NCI-H82 treated with DMSO at 0.1 percent for 48 hours (cell line): ENCODE data around the gene CASP9.
"Not testable (repeated sequence)": the region's sequence is repeated elsewhere in the genome, so short reads cannot be mapped to it uniquely, and the experiment has no call there.

Source experiments
- DNase-seq: peaks from one replicate; lab custom pipeline; 2025; ENCODE audit not compliant: unreplicated experiment; lab: John Stamatoyannopoulos, UW

CASP9 gene

DNA sequence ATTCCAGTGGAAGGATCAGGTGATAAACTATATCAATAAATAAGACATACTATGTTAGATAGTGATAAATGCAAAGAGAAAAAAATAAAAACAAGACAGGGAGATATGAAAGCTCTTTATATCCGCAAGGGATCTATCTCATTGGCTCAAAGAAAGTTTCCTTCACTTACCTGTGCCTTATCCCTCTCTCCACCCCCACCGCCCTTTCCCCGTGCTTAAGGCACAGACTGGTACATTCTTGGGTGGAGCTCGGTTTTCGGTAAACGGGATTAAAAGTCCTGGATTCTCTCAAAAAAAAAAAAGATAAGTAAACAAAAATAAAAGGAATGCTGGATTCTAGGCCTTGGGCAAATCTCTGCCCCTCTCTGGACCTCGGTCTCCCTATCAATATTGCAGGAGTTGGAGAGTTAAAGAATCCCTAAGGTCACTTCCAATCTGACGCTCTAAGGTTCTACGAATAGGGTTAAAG, 2.0 kb upstream of the CASP9 start:
- no peak for DNase-seq

DNA sequence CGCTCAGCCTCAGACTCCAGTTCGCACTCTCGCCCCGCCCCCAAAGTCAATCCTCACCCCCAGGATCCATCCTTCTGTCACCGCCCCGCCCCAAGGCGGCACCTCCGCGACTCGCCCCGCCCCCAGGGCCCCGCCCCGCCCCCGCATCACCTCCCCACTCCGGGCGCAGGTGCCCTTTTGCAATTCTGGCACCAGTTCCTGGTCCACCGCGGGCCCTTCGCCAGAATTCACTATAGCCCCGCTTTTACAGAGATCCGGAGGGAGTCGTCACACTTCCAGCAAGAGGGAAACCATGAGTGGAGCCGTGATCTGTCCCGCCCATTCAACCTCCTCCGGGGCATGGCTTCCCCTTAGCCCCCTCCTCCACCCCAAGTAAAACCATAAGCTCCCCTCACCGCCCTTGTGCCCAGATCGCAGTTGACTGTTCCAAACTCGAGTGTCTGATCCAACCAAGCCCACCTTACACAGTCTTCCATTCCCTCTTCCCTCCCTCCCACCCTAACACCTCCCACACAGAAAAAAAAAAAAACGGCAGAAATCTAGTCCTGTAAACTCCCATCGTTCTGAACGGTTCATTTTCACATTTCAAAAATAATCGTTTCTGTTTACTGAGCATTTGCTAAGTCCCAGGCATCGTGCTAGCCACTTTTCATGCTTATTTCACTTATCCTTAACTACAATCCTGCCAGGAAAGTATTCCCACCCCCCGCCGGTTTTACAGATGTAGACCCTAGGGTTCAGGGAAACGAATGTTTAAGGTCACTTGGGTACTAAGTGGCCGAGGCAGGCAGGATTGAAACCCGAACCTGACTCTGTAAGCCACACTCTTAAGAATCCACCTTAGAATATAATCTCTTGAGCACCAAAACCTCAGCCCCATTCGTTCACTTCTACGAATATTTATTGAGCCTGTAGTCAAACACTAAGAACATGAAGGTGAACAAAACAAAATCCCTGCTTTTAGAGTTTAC, 1.3 kb upstream of the CASP9 start:
- peak; percentile 70 for DNase-seq

DNA sequence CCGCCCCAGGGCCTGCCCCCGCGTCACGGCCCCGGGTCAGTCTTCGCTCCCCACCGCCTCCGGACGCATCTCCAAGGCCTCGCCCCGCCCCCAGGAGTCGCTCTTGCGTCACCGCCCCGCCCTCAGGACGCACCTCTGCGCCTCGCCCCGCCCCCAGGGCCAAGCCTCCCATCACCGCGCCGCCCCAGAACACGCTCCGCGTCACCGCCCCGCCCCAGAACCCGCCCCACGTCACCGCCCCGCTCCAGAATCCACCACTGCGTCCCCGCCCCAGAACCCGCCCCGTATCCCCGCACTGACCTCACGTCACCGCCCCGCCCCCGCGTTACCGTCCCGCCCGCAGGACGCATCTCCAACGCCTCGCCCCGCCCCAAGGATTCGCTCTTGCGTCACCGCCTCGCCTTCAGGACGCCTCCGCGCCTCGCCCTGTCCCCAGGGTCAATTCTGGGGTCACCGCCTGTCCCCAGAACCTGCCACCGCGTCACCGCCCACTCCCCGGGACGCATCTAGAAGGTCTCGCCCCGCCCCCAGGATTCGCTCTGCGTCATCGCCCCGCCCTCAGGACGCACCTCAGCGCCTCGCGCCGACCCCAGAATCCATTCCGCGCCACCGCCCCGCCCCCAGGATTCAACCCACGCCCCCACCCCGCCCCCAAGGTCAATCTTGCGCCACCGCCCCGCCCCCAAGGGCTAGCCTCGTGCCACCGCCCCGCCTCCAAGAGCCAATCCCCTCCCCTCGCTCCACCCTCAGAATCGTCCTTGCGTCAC, 451 bp upstream of the CASP9 start:
- DNase-seq = peak; percentile 97

DNA sequence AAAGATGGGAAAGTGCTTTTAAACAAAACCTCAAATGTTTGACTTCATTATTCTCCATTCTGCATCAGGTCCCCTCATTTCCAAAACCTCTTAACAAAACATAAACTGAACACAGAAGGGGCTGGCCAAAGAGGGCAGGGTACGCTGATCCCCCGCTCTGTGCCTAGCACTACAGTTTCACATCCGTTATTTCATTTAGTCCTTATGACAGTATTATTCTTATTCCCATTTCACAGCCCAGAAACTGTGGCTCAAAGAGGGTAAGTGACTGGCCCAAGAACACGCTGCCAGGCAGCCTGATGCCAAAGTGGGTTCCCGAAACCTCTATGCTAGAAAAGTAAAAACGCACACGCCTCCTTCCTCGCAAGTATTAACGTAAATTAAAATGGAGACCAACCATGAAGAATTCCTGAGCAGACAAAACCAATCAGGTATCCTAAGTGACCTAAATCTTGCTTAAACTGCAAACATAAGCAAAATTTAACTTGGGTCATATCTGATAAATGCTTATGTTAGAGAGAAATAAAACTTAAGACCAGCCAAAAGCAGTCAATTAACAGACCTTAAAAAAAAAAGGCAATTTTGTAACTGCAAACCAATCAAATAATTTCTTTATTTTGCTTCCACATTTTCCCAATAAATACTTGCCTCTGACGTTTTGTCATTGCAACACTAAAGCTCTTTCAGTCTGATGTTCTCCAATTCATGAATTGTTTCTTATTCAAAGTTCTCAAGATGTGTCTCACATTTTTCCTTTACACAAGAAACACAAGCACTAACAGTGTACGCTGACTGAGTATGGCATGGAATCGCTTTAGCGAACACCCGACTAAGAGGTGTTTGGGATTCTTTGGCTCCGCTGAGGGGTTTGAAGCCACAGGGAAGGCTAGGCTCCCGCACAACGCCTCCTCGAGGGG, 653 bp downstream of the CASP9 start:
- DNase-seq = no peak

DNA sequence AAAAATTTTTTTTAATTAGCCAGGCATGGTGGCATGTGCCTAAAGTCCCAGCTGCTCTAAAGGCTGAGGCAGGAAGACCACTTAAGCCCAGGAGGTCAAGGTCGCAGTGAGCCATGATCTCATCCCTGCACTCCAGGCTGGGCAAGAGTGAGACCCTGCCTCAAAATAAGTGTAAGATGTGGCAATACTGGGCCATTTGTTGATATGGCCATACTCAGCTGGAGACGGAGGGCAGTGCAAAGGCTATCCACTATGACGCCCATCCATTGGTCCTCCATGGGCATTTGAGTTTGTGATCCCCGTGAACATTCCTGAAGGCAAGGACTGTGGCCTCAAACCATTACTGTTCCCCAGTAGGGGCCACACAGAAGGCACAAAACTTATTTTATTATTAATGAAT, 1.5 kb downstream of the CASP9 start:
- DNase-seq = no peak

DNA sequence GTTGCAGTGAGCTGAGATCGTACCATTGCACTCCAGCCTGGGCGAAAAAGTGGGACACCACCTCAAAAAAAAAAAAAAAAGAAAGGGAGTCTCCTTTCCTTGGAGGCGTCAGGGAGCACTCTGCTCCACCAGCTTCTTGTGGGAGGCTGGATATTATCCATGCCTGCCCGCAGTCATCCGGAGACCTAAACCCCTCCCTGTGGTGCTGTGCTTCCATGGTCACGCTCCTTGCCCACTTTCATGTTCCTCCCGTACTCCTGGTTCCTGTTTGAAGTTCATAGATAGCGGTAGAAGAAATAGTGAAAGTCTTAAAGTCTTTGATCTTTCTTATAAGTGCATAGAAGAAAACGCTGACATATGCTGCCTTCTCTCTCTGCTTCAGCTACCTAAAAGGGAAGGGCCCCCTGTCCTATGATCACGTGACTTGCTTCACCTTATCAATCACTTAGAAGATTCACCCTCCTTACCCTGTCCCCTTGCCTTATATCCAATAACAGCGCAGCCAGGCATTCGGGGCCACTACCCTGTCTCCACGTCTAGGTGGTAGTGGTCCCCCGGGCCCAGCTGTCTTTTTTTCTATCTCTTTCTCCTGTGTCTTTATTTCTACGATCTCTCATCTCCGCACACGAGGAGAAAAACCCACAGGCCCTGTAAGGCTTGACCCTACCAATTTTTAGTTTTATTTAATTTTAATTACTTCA, 2.7 kb downstream of the CASP9 start:
- not testable (repeated sequence) for DNase-seq

DNA sequence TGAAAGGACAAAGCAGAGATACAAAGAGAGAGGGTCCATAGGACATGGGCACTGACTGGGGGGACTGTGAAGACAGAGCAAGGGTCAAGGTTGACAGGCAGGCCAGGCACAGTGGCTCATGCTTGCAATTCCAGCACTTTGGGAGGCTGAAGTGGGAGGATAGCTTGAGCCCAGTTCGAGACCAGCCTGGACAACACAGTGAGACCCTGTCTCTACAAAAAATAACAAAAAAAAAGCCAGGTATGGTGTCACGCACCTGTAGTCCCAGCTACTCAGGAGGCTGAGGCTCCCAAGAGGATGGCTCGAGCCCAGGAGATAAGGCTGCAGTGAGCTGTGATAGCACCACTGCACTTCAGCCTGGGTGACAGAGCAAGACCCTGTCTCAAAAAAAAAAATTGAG, 4.4 kb downstream of the CASP9 start:
- no peak for DNase-seq

DNA sequence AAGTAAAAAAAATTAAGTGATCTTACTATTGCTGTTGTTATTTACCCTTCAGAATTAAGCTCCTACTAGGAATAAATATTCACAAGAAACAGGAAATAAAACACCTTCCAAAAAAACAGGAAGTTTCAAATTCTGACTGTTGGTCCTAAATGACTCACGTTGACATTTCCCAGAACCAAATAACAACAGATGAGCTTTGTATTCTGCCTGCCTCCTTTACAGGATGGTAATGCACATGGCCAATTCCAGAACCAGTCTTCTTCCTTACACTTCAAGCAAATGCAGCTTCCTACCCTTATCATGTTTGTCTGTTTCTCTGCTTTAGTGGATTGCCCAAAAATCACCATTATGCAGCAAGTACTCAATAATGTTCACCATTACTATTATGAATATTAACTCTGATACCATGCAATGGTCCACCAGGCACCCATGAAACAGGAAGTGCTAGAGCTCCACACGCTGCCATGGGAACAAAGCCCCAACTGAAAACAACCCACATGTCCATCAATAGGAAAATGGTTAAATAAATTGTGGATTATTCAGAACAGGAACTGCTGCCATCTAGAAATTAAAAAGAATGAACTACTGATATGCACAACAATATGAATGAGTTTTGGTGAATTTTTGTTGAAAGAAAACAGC, 8.9 kb downstream of the CASP9 start:
- no peak for DNase-seq

DNA sequence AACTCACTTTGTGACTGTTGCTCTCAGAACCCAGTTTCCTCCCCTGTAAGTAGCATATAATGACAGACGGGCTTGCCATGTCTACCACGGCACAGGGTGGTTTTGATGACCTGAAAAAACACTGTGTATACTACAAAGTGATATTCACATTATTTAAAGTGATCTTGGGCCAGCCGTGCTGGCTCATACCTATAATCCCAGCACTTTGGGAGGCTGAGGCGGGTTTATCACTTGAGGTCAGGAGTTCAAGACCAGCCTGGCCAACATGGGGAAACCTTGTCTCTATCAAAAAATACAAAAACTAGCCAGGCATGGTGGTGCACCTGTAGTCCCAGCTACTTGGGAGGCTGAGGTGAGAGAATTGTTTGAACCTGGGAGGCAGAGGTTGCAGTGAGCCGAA, 9.5 kb downstream of the CASP9 start:
- not testable (repeated sequence) for DNase-seq

DNA sequence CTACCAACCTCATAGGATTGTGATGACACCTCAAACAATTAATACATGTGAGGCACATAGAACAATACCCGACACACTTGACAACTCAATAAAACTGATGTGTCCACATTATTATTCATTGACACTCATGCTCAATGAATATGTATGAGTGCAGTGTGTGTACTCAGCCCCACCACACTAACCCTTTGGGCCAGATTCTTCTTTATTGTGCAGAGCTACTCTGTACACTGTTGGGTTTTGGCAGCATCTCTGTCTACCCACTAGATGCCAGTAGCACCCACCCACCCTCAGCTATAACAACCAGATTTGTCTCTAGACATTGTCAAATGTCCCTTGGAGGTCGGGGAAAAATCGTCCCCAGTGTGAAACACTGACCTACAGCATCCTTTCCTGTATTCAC, 10.1 kb downstream of the CASP9 start:
- no peak for DNase-seq

DNA sequence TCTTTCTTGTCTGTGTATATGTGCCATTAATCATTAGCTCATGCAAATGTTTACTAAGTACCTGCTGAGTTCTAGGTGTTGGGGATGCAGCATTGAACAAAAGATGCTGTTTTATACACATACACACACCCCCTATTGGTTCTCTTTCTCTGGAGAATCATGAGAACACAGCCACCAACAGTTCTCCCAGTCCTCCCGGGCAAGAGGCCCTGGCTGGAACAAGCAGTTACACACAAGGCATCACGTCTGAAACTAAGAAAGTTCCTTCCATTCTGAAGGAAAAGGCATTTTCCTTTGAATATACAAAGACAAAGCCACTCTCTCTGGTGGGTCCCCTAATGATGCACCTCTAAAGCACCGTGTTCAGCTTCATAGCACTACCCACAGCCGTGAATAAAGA, 10.8 kb downstream of the CASP9 start:
- no peak for DNase-seq

DNA sequence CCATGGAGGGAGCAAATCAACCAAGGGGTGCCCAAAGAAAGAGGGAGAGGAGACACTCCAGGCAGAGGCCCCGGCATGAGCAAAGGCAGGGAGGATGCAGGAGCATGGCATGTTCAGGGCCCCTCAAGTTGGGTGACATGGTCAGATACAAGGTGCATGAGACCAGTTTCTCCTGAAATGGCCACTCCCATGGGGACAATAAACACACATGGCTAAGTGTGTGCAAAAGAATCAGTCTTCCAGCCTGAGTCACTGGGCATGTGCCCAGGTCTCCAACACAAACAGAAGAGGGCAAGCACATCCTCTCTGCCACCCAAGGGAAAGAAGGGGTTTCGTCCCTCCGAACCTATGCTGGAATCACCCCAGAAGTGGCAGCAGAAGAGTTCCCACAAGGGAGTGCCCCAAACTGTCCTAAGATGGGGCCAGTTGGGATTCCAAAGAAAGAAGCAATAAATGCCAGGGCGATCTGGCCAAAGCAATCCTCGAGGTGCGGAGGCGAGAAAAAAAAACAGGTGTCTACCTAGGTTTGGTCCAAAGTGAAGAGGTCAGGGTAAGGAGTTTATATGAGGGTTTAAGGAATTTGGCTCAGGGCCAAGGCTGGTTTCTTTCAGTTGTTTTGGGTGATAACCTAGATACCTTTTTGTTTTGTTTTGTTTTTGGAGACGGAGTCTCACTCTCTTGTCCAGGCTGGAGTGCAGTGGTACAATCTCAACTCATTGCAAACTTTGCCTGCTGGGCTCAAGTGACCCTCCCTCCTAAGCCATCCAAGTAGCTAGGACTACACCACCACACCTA, 13.2 kb downstream of the CASP9 start:
- DNase-seq = no peak

DNA sequence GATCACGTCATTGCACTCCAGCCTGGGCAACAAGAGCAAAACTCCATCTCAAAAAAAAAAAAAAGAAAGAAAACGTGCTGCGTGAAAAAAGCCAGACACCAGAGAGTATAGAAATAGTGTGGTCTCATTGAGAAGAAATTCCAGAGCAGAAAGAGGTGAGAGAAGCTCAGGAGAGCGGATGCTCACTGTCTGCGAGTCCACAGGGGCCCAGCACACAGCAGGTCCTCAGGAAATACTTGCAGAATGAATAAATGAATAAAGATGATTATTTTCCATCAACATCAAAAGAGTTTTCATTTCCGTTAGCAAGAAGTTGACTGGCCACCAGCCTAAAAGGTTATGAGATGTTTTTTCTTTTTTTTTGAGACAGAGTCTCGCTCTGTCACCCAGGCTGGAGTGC, 14.4 kb downstream of the CASP9 start:
- no peak for DNase-seq

DNA sequence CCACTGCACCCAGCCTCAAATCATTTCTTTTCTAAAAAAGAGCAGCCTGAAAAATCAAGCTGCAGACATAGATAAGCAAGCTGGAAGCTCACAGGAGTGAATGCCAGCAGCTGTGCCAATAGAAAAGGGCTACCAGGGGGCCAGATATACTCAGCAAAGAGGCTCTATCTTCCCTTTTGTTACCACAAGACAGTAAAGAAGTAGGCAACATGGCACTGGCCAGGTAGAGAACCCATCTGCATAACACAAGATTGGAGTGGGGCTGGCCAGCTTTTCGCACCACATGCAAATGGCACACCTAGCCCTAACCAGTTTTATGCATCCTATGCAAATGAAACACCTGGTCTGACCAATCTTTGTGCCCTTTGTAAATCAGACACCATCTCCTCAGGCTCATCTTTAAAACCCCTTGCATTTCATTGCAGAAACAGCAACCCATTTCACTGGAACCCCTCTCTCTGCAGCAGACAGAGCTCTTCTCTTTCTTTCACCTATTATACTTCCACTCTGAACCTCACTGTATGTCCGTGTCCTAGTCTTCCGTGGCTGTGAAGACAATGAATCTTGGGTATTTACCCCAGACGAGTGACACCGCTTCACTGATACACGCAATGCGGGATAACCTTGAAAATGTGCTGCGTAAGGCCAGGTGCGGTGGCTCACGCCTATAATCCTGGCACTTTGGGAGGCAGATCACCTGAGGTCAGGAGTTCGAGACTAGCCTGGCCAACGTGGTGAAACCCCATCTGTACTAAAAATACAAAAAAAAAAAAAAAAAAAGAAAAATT, 15.1 kb downstream of the CASP9 start:
- DNase-seq = no peak

DNA sequence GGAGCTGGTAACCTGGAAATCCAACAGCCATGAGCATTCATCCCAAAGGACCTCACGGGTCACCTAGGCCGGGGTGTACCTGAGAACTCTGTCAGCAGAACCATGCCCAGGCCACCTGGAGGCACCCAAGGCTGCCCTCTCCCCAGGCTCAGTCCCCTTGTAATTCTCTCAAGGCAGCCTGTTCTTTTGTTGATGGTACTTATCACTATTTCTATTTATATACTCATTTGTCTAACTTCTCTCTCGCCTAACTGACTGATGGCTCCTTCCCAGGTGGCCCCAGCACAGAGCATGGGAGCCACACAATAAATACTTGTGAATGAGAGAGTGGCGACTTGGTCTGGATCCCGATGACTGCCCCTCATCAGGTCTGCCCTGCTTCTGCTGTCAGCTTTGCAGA, 16.7 kb downstream of the CASP9 start:
- no peak for DNase-seq

DNA sequence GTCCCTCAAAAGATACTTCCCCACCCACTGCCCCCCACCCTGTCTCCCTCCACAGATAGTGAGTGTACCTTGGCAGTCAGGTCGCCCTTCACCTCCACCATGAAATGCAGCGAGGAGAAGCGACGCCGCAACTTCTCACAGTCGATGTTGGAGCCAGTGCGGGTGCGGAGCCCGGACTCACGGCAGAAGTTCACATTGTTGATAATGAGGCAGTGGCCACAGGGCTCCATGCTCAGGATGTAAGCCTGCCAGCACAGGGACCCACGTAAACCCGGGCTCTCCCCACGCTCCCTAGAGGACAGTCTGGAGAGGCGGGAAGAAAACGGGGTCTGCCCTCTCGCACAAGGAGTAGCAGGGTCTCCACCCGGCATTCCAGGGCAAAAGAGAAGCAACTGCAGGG, 17.2 kb downstream of the CASP9 start:
- DNase-seq = no peak

DNA sequence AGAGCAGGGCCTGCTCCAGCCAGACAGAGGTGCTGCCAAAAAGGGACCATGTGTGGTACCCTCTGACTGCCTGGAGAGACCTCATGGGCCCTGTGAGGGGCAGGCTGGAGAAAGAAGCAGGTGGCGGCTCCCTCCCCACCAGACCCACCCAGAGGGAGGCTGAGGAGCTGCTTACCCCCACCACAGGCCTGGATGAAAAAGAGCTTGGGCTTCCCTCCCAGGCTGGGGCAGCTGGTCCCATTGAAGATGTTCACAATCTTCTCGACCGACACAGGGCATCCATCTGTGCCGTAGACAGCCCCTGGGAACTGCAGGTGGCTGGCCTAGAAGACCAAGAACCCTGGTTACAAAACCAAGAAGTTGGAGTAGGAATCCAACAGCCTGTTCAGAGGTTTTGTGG, 19.6 kb downstream of the CASP9 start:
- DNase-seq = no peak
